Measurements from ENCODE around the gene COLGALT1. TPM values are rescaled to one million over a fixed set of nuclear protein-coding genes. Genes with fewer than 3 reads are reported as not detected.

COLGALT1 gene
- total and polyA plus RNA-seq, 4 donors = 14.4 to 32.2 (median 22.5) TPM

DNA sequence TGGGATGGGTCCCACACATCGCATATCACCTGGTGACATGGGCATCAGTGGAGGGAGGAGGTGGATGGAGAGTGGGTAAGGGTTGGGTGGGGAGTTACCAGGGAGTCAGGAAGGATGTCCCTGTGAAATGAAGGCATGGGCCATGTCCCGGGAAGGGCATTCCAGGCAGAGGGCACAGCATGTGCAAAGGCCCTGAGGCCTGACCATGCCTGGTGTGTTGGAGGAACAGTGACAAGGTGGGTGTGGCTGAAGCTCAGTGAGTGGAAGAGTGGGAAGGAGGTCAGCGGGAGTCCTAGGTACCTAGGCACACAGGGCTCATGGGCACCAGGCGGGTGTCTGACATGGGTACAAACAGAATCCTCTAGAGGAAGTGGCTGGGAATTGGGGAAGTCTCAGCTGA lies 11.0 kb upstream of the COLGALT1 start:
- Histone ChIP-seq H3K9me3 (ENCODE audit: control insufficient read depth in 4 of 4, low read length in 3 of 4) (no peaks in the 10 kb centered on the region), H3K9ac (ENCODE audit: low read depth in 1 of 2, low read length in 2 of 2) (no peak overlapping the region), H3K36me3 (ENCODE audit: control insufficient read depth in 4 of 4, insufficient read depth in 3 of 4, low read depth in 1 of 4, low read length in 3 of 4) (no peaks in the 10 kb centered on the region), H3K4me1 (ENCODE audit: control insufficient read depth in 4 of 4, insufficient read depth in 4 of 4, low read length in 3 of 4) (peaks cover 0 to 3% (median 2%) of the 10 kb centered on the region in 4 donors), H3K4me3 (ENCODE audit: low read depth in 1 of 3, low read length in 3 of 3) (no peak overlapping the region), H3K27ac (ENCODE audit: low read depth in 1 of 2, low read length in 2 of 2) (no peak overlapping the region), H3K27me3 (ENCODE audit: control insufficient read depth in 4 of 4, insufficient read depth in 4 of 4, low read length in 3 of 4) (no peaks in the 10 kb centered on the region)
- DNase-seq (ENCODE audit: low spot score) = no peak
- TF ChIP-seq FOXA2 (IDR thresholded peaks at IDR 0.05) = no peak
- no peak for TF ChIP-seq HNF4G (IDR thresholded peaks at IDR 0.05)
- TF ChIP-seq, protein P1, sequence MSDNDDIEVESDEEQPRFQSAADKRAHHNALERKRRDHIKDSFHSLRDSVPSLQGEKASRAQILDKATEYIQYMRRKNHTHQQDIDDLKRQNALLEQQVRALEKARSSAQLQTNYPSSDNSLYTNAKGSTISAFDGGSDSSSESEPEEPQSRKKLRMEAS (IDR thresholded peaks at IDR 0.05) = no peak
- no peak for TF ChIP-seq FOXA1 (IDR thresholded peaks at IDR 0.05)
- TF ChIP-seq RAD21 (IDR thresholded peaks at IDR 0.05) = no peak
- TF ChIP-seq, protein P2, sequence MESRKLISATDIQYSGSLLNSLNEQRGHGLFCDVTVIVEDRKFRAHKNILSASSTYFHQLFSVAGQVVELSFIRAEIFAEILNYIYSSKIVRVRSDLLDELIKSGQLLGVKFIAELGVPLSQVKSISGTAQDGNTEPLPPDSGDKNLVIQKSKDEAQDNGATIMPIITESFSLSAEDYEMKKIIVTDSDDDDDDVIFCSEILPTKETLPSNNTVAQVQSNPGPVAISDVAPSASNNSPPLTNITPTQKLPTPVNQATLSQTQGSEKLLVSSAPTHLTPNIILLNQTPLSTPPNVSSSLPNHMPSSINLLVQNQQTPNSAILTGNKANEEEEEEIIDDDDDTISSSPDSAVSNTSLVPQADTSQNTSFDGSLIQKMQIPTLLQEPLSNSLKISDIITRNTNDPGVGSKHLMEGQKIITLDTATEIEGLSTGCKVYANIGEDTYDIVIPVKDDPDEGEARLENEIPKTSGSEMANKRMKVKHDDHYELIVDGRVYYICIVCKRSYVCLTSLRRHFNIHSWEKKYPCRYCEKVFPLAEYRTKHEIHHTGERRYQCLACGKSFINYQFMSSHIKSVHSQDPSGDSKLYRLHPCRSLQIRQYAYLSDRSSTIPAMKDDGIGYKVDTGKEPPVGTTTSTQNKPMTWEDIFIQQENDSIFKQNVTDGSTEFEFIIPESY (IDR thresholded peaks at IDR 0.05) = no peak
- WGBS = 86% methylated on average over 4 of the region's 4 CpGs

DNA sequence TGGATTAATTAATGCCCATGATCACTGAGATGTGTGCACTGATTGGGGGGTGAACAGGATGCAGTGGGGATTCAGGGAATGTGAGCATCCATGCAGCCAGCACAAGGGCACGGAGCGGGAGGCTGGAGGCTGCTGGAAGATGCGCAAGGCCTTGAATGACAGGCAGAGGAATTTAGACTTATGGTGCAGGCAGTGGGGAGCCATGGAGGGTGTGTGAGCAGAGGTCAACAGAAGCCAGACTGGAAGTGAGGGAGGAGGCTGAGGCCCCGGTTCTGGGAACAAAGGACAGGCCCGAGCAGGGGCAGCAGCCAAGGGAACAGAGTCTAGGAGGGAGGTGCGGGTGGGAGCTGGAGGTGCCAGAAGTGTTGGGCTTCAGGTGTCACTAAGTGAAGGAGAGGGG lies 7.3 kb upstream of the COLGALT1 start:
- Histone ChIP-seq H3K36me3 (ENCODE audit: control insufficient read depth in 4 of 4, insufficient read depth in 3 of 4, low read depth in 1 of 4, low read length in 3 of 4) (no peaks in the 10 kb centered on the region), H3K9ac (ENCODE audit: low read depth in 1 of 2, low read length in 2 of 2) (no peak overlapping the region), H3K9me3 (ENCODE audit: control insufficient read depth in 4 of 4, low read length in 3 of 4) (no peaks in the 10 kb centered on the region), H3K27me3 (ENCODE audit: control insufficient read depth in 4 of 4, insufficient read depth in 4 of 4, low read length in 3 of 4) (no peaks in the 10 kb centered on the region), H3K4me1 (ENCODE audit: control insufficient read depth in 4 of 4, insufficient read depth in 4 of 4, low read length in 3 of 4) (no peaks in the 10 kb centered on the region), H3K27ac (ENCODE audit: low read depth in 1 of 2, low read length in 2 of 2) (no peak overlapping the region), H3K4me3 (ENCODE audit: low read depth in 1 of 3, low read length in 3 of 3) (no peak overlapping the region)
- TF ChIP-seq, protein P1 (IDR thresholded peaks at IDR 0.05) = no peak
- TF ChIP-seq GABPA (IDR thresholded peaks at IDR 0.05 in 1 of 2, conservative IDR thresholded peaks at IDR 0.05 in 1 of 2) = no peak
- WGBS = 86% methylated on average over 6 of the region's 6 CpGs
- no peak for DNase-seq (ENCODE audit: low spot score)

DNA sequence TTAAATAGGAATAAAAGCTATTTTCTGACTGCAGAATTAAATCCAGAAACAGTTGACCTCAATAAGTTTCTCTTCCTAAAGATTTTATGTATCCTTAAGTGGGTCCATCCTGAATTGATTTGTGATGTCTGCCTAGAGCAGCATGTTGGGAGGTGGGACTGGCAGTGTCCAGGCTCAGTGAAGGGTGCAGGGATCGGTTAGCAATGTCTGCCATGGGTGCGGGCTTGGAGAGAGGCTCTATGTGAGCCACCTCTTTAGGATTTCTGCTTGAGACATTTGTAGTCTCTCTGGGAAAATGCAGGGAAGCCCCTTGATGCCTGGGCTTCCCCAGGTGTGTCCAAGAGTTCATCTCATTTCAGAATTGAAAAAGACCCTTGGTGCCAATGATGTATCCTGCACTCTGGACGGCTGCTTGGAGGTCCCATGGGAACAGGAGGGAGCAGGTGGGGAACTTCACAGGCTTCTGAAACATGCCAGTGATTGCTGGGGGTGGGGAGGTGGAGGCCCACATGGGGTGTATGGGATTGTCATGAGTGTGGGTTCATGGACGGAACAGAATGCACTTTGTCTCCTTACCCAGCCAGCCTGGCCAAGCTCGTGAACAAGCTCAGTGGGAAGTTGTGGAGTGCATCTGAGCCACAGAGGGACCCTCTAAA lies 6.2 kb upstream of the COLGALT1 start:
- WGBS = 77% methylated on average over 5 of the region's 5 CpGs
- TF ChIP-seq EGR1 (IDR thresholded peaks at IDR 0.05; ENCODE audit: low read depth in 2 of 2) (no peak), HNF4G (IDR thresholded peaks at IDR 0.05) (no peak), FOXA2 (IDR thresholded peaks at IDR 0.05) (no peak), RXRA (IDR thresholded peaks at IDR 0.05) (no peak), HNF4A (conservative IDR thresholded peaks at IDR 0.05) (no peak), TAF1 (conservative IDR thresholded peaks at IDR 0.05) (no peak), RAD21 (IDR thresholded peaks at IDR 0.05) (no peak), FOXA1 (IDR thresholded peaks at IDR 0.05) (no peak), SP1 (IDR thresholded peaks at IDR 0.05) (no peak), YY1 (IDR thresholded peaks at IDR 0.05) (no peak)
- TF ChIP-seq, protein P1 (IDR thresholded peaks at IDR 0.05) = no peak
- TF ChIP-seq, protein P3, sequence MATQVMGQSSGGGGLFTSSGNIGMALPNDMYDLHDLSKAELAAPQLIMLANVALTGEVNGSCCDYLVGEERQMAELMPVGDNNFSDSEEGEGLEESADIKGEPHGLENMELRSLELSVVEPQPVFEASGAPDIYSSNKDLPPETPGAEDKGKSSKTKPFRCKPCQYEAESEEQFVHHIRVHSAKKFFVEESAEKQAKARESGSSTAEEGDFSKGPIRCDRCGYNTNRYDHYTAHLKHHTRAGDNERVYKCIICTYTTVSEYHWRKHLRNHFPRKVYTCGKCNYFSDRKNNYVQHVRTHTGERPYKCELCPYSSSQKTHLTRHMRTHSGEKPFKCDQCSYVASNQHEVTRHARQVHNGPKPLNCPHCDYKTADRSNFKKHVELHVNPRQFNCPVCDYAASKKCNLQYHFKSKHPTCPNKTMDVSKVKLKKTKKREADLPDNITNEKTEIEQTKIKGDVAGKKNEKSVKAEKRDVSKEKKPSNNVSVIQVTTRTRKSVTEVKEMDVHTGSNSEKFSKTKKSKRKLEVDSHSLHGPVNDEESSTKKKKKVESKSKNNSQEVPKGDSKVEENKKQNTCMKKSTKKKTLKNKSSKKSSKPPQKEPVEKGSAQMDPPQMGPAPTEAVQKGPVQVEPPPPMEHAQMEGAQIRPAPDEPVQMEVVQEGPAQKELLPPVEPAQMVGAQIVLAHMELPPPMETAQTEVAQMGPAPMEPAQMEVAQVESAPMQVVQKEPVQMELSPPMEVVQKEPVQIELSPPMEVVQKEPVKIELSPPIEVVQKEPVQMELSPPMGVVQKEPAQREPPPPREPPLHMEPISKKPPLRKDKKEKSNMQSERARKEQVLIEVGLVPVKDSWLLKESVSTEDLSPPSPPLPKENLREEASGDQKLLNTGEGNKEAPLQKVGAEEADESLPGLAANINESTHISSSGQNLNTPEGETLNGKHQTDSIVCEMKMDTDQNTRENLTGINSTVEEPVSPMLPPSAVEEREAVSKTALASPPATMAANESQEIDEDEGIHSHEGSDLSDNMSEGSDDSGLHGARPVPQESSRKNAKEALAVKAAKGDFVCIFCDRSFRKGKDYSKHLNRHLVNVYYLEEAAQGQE (IDR thresholded peaks at IDR 0.05) = no peak
- no peak overlapping the region for H3K27ac ChIP-seq (ENCODE audit: low read depth in 1 of 2, low read length in 2 of 2)
- H3K27me3 ChIP-seq (ENCODE audit: control insufficient read depth in 4 of 4, insufficient read depth in 4 of 4, low read length in 3 of 4) = no peaks in the 10 kb centered on the region
- no peaks in the 10 kb centered on the region for H3K4me1 ChIP-seq (ENCODE audit: control insufficient read depth in 4 of 4, insufficient read depth in 4 of 4, low read length in 3 of 4)
- no peaks in the 10 kb centered on the region for H3K36me3 ChIP-seq (ENCODE audit: control insufficient read depth in 4 of 4, insufficient read depth in 3 of 4, low read depth in 1 of 4, low read length in 3 of 4)
- no peak overlapping the region for H3K4me3 ChIP-seq (ENCODE audit: low read depth in 1 of 3, low read length in 3 of 3)
- H3K9me3 ChIP-seq (ENCODE audit: control insufficient read depth in 4 of 4, low read length in 3 of 4) = no peaks in the 10 kb centered on the region
- H3K9ac ChIP-seq (ENCODE audit: low read depth in 1 of 2, low read length in 2 of 2) = no peak overlapping the region
- DNase-seq (ENCODE audit: low spot score) = no peak
